T1000 (cell line): ENCODE data around the gene OR12D3.
"Not testable (repeated sequence)": the region's sequence is repeated elsewhere in the genome, so short reads cannot be mapped to it uniquely, and the experiment has no call there.

Experiments used
- DNase-seq: peaks from one replicate; lab custom pipeline; 2025; ENCODE audit warnings: mixed read lengths; lab: John Stamatoyannopoulos, UW

Gene OR12D3, protein sequence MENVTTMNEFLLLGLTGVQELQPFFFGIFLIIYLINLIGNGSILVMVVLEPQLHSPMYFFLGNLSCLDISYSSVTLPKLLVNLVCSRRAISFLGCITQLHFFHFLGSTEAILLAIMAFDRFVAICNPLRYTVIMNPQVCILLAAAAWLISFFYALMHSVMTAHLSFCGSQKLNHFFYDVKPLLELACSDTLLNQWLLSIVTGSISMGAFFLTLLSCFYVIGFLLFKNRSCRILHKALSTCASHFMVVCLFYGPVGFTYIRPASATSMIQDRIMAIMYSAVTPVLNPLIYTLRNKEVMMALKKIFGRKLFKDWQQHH

DNA sequence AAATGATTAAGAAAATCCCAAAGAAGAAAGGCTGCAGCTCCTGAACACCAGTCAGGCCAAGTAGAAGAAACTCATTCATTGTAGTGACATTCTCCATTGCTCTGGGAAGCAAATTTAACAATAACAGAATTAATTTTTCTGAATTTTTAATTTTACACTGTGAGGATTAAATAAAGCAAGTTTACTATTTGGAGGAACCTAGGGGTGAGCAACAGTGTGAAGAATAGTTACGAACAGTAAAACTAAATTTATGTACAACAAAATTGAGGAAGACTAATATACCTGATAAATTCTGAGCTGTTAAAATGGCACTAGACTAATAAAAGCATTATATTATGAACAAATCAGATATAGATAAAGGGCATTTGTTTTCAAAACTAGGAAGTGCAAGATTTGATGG lies at the start of gene OR12D3:
Gene OR12D3, minus strand, starts transcription at position 101 of the 400 bp plus-strand sequence. Its CDS starts 4 bp downstream, at position 97.
- DNase-seq = no peak

GRCh38 chr6:29424575-29424974 lies 49.5 kb upstream of the OR12D3 start:
- DNase-seq = no peak

GRCh38 chr6:29424168-29424567 lies 49.1 kb upstream of the OR12D3 start:
- no peak for DNase-seq

- DNase-seq = no peak
These were observed 44.4 kb upstream of the OR12D3 start for GRCh38 chr6:29419516-29419915.

GRCh38 chr6:29414588-29414987 lies 39.5 kb upstream of the OR12D3 start, which contains the start of gene OR12D1:
TSS of gene OR12D1 (plus strand) at chr6:29414928.
- DNase-seq = no peak

DNA sequence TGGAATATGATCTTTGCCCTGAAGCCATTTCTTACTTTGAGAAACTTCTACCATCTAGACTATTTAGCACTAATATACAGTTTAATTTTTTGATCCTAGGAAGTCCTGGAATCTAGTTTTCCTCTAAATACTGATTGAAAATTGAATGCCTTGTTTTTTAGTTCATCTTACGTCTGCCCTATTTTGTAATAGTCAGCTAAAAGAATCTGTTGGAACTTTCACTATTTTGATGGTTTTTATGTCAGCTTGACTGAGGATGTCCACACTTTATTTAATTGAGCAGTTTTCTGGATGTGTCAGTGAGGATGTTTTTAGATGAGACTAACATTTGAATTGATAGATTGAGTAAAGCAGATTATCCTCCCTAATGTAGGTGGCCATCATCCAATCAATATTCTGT lies 28.7 kb upstream of the OR12D3 start:
- DNase-seq = no peak

- DNase-seq = no peak
These were observed 24.4 kb upstream of the OR12D3 start for GRCh38 chr6:29399525-29399924.

DNA sequence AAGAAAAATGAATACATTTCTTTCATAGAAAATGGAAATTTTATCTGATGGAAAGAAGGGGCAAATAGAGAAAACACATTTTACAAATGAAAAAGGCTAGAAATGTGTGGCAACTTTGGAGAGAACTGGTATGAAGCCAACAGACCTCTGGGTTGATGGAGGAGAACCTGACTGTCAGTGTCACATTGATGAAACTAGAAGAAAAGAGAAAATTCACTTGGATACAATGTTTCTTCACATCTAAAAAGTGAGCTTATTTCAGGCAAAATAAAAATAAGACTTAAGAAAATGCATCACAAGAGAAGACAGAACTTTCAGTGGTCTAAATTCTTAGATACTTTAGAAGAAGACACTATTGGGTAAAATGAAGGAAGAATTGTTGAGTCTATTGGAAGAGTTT lies 20.2 kb upstream of the OR12D3 start, which contains the start of gene OR12D2:
Gene OR12D2, plus strand, starts transcription at position 301 of the 400 bp plus-strand sequence. CDS start 1,069 bp downstream, outside the sequence.
- no peak for DNase-seq

DNA sequence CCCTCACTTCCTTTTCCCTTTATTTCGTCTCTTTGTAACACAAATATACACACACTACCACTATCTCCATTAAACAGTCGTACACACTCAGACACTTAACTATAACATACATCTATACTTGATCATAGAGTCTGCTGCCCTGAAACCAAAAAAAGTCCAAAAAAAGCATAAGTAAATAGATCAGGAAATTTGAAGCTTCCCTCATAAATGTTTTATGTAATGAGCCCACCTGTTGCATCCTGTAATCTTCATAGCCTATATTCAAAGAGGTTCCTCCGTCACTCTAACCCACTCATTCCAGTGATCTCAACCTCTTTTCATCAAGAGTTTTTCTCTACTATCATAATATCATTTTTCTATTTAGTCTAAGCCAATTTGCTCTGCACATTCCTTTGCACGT lies 13.4 kb upstream of the OR12D3 start:
- DNase-seq = no peak

DNA sequence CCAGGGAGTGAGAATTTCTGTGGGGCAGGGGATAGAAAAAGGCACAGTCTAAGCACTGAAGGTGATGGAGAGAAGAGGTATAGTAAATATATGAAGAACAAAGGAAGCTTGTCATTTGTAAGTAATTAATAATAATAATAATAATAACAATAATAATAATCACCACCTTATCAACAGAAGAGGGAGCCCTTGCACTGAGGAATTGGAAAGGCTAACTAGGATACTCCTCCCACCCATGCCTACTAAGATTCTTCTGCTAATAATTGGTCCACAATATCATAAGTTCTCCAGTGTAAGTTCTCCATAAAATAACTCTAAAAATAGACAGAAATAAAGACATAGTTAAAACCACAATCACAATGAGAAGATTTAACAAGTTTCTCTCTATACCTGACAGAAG lies 912 bp upstream of the OR12D3 start:
- no peak for DNase-seq

DNA sequence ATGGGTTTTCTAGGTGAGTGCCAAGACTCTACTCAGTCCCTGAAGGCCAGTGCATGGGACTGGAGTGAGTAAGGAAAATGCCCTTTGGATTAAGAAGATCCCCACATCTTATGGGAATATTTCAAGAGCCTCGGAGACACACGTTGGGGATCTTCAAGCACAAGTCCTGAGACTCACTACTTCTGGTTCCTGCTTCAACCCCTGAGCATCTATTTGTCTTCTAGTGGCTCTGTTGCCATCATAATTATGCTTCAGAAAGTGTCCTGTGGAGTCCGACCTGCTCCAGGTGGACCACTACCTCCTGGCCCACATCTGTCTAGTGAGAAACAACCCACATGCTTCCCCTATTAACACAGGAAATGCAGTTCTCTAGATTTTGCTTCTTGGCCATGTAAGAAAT lies 6.3 kb downstream of the OR12D3 start, which contains the start of gene OR5V1:
Gene OR5V1, minus strand, starts transcription at position 101 of the 400 bp plus-strand sequence. CDS start 12,670 bp downstream, outside the sequence.
- no peak for DNase-seq

- DNase-seq = no peak
These were observed 19.5 kb downstream of the OR12D3 start for GRCh38 chr6:29355603-29356002.

GRCh38 chr6:29354980-29355379 lies 20.1 kb downstream of the OR12D3 start:
- DNase-seq = no peak

DNA sequence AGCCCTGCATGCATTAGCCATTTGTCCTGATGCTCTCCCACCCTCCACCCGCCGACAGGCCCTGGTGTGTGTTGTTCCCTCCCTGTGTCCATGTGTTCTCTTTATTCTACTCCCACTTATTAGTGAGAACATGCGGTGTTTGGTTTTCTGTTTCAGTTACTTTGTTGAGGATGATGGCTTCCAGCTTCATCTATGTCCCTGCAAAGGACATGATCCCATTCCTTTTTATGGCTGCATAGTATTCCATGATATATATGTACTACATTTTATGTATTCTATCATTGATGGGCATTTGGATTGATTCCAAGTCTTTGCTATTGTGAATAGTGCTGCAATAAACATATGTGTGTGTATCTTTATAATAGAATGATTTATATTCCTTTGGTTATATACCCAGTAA lies 25.7 kb downstream of the OR12D3 start:
- not testable (repeated sequence) for DNase-seq

DNA sequence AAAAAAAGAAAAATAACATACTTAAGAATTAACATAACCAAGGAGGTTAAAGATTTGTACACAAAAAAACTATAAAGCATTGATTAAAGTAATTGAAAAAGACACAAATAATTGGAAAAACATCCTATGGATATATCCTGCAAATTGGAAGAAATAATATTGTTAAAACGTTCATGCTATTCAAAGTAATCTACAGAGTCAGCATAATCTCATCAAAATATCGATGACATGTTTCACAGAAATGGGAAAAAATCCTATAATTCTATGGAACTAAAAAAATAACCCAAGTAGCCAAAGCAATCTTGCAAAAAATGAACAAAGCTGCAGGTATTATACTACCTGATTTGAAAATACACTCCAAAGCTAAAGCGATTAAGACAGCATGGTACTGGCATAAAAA lies 29.7 kb downstream of the OR12D3 start:
- no peak for DNase-seq

- DNase-seq = no peak
These were observed 38.8 kb downstream of the OR12D3 start for GRCh38 chr6:29336269-29336668.

DNA sequence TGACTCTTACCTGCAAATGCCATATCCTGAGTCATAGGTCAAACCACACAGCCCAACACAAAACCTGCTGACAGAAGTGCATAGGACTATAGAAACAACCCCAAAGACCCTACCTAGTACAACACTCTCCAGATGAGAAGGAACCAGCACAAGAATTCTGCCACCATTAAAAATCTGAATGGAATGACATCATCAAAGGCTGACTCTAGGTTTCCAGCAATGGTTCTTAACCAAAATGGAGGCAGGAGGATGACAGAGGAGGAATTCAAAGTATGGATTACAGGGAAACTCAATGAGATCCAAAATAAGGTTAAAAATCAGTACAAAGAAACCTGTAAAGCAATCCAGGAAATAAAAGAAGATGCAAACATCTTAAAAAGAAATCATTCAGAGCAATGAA lies 42.4 kb downstream of the OR12D3 start:
- no peak for DNase-seq

GRCh38 chr6:29325777-29326176 lies 49.3 kb downstream of the OR12D3 start:
- no peak for DNase-seq
